VCaP (cell line): ENCODE data around the gene ADCY4.

Experiments used
- H3K27ac ChIP-seq: fragments of 450-650 bp; 2 replicates; pipeline ENCODE4 v1.5.1; 2017
- TF ChIP-seq, protein P1 (sequence below): fragments of 450-650 bp; conservative IDR thresholded peaks from 2 replicates; pipeline ENCODE4 v1.5.1; 2017; ENCODE audit warnings: mild to moderate bottlenecking, moderate library complexity

The ADCY4 gene

GRCh38 chr14:24334431-24335291, at the start of gene ADCY4:
TSS of gene ADCY4 (minus strand) at chr14:24335071. CDS start at chr14:24334652, 419 bp downstream.
- H3K27ac ChIP-seq, result no peak within 1 kb of the TSS
- TF ChIP-seq, protein P1, sequence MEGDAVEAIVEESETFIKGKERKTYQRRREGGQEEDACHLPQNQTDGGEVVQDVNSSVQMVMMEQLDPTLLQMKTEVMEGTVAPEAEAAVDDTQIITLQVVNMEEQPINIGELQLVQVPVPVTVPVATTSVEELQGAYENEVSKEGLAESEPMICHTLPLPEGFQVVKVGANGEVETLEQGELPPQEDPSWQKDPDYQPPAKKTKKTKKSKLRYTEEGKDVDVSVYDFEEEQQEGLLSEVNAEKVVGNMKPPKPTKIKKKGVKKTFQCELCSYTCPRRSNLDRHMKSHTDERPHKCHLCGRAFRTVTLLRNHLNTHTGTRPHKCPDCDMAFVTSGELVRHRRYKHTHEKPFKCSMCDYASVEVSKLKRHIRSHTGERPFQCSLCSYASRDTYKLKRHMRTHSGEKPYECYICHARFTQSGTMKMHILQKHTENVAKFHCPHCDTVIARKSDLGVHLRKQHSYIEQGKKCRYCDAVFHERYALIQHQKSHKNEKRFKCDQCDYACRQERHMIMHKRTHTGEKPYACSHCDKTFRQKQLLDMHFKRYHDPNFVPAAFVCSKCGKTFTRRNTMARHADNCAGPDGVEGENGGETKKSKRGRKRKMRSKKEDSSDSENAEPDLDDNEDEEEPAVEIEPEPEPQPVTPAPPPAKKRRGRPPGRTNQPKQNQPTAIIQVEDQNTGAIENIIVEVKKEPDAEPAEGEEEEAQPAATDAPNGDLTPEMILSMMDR, result no peak

- no peak overlapping the region for H3K27ac ChIP-seq
- TF ChIP-seq, protein P1, result no peak
Observed at GRCh38 chr14:24384169-24384568, 49.3 kb upstream of the ADCY4 start.

DNA sequence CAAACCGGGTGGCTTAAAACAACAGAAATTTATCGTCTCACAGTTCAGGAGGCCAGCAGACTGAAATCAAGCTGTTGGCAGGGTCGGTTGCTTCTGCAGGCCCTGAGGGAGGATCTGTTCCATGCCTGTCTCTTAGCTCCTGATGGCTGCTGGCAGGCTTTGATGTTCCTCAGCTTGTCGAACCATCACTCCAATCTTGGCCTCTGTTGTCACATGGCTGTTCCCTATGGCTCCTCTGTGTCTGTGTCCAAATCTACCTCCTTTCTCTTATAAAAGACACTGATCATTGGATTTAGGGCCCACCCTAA, 47.1 kb upstream of the ADCY4 start:
- no peak overlapping the region for H3K27ac ChIP-seq
- TF ChIP-seq, protein P1, result no peak

DNA sequence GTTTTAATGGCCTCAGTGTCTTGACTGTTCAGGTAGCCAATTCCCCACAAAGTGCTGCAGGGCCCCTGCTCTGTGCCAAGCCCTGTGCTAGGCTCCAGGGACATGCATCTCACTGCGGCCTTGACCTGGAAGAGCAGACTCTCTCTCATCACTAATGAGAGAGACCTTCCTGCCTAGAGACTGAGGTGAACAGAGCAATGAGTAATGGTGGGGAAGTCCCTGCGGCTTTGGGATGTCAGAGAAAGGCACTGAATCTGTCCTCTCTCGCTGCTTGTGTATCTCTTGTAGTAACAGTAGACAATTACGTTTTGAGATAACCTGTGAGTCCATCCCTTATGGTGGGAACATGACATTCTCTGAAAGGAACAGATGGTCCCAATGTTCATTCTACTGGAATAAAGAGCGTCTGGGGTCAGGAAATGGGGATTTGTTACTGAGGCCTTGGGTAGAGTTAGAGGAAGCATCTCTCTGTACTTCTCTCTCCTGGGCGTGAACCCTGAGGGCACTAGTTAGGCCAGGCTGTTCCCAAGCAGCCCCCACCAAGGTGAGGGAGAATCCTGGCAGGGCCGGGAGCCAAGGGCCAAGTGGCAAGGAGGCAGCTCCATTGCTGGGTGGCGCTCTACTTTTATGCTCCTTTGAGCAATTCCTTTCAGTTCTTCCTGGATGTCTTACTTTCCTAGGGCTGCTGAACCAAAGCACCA, 46.6 kb upstream of the ADCY4 start:
- no peak overlapping the region for H3K27ac ChIP-seq
- TF ChIP-seq, protein P1, result no peak

GRCh38 chr14:24379907-24380730, 45.2 kb upstream of the ADCY4 start:
- no peak overlapping the region for H3K27ac ChIP-seq
- TF ChIP-seq, protein P1, result no peak

DNA sequence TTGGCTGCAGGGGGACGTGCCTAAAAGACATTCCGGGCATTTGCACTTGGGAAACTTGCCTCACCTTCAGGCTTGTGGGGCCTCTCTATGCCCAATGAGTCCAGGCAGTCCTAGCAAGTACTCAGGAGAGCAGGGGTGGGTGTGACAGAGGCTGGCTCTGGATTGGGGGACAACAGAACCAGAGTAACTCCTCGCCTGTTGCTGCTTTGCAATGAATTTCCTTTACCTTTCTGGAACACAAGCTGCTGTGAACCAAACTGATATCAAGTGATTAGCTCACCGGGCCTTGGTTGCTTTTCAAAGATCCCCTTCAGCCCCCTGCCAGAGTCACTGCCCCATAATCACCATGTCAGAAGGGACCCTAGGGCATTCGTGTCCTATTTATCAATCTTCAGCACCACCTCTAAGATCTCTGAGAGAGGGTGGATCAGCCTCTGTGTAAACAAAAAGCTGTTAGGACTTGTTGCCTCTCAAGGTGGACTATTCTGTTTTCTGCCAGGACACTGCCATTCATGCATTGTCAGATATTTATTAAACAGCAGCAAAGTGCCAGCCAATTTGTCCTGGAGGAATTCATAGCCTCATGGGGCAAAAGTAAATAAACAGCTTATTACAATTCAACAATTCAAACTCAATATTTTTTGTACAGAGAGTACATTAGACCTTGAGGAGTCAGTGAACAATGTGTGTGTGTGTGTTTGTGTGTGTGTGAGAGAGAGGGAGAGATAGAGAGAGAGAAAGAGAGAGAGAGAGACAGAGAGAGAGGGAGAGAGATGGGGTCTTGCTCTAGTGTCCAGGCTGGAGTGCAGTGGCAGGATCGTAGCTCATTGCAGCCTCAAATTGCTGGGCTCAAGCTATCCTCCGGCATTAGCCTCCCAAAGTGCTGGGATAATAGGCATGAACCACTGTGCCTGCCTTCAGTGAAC, 44.4 kb upstream of the ADCY4 start:
- no peak overlapping the region for H3K27ac ChIP-seq
- TF ChIP-seq, protein P1, result no peak
